HG03354 (cell line): Measurements from ENCODE around the gene MAP3K3.

Experiments
- ATAC-seq: cut with Tn5 transposase; IDR thresholded peaks from one replicate; pipeline ENCODE4 v1.9.1; 2021; ENCODE audit warnings: mild to moderate bottlenecking; ENCODE audit not compliant: unreplicated experiment, poor library complexity, severe bottlenecking

MAP3K3 gene

GRCh38 chr17:63647065-63647725 is 25.0 kb downstream of the MAP3K3 start:
- ATAC-seq = no peak

GRCh38 chr17:63647936-63648335 is 25.7 kb downstream of the MAP3K3 start:
- ATAC-seq = no peak

DNA sequence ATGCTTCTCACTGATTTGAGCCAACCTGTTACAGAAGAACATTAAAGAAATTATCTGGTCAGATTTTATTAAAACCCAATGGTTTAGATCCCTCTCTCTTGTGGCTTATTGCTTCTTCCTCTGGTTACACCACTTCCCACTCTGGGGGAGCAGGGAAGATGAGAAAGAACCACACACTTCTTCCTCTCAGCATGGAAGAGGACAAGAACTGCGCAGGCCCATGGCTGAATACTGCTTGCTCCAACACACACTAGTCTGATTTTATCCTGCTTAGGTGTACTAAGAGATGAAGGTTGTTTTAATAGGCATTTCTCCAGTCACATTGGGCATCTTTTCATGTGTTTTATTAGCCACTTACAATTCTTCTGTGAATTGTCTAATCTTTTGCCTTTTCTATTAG is 27.6 kb downstream of the MAP3K3 start:
- no peak for ATAC-seq

DNA sequence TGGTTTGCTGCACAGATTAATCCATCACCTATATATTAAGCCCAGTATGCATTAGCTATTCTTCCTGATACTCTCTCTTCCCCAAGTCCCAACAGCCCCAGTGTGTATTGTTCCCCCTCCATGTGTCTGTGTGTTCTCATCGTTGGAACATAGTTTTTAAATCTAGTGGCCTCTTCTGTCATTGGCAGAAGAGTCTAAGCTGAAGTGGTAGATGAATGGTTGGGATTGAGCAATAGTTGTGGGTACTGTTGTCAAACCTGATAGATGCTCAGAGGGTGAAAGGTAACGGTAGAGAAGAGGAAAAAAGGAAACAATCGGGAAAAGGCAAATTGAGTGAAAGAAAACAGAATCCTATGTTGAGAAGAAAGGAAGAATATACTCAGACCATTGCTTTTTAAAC is 29.9 kb downstream of the MAP3K3 start:
- no peak for ATAC-seq

GRCh38 chr17:63653050-63653449 is 30.8 kb downstream of the MAP3K3 start:
- no peak for ATAC-seq

GRCh38 chr17:63657786-63658185 is 35.6 kb downstream of the MAP3K3 start:
- no peak for ATAC-seq

- no peak for ATAC-seq
Measured at GRCh38 chr17:63658366-63658765, 36.1 kb downstream of the MAP3K3 start.

DNA sequence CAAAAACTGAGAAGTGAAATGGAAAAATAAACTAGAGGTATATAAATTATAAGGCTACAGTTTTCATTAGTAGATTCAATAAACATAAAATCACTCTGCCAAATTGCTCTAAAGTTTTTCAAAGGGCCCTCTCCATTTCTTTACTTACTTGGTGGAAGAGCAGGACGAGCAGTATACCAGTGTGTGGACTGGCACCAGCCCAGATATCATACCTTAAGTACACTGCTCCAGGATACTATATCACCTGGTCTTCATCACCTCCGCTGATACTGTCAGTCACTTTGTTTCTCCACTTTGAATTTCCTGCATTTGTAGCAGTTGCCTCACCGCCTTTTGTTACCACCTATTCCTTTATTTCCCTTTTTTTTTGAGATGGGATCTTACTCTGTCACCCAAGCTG is 37.6 kb downstream of the MAP3K3 start:
- ATAC-seq = no peak

GRCh38 chr17:63665527-63666214 is 43.5 kb downstream of the MAP3K3 start:
- no peak for ATAC-seq

DNA sequence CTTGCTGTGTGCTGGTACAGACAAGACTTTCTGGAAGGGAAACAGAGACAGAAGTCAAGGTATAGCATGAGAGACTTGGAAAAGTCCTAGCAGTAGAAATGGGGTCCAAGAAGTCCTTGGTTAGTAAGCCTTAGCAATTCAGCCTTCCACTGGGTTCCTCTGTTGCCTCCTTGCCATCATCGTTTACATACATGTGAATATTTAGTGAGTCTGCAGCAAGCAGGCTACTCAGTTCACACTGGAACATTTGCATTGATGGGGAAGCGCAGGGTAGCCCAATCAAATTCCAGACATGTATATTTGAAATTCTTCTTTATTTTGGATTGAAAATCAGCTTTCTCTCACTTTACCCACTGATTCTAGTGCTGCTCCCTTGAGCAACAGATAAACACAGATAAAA is 50.6 kb downstream of the MAP3K3 start:
- no peak for ATAC-seq

DNA sequence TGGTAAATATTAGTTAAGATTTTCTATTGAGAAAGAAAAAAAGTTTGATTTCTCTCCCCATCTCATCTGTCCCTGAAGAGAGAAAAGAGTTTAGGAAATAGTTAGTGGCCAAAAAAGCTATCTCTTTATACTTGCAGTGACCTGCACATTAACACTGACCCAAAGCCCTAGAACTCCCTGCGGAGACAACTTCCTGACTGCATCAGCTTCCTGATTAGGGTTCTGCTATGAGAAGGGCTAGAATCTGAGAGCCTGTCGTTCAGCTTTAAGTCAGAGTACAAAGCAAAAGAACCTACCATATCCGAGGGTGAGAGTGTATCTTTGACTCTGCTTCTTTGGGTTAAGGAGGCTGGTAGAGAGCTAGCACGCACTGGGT is 53.0 kb downstream of the MAP3K3 start:
- no peak for ATAC-seq

GRCh38 chr17:63675607-63676546 is 53.7 kb downstream of the MAP3K3 start:
- ATAC-seq = no peak

GRCh38 chr17:63676584-63676983 is 54.4 kb downstream of the MAP3K3 start:
- ATAC-seq = no peak

- ATAC-seq = no peak
Measured at GRCh38 chr17:63679214-63679613, 57.0 kb downstream of the MAP3K3 start.

GRCh38 chr17:63680700-63681099 is 58.5 kb downstream of the MAP3K3 start:
- ATAC-seq = no peak

- ATAC-seq = no peak
Measured at GRCh38 chr17:63681530-63681929, 59.3 kb downstream of the MAP3K3 start.

GRCh38 chr17:63682441-63682840 is 60.2 kb downstream of the MAP3K3 start:
- no peak for ATAC-seq

DNA sequence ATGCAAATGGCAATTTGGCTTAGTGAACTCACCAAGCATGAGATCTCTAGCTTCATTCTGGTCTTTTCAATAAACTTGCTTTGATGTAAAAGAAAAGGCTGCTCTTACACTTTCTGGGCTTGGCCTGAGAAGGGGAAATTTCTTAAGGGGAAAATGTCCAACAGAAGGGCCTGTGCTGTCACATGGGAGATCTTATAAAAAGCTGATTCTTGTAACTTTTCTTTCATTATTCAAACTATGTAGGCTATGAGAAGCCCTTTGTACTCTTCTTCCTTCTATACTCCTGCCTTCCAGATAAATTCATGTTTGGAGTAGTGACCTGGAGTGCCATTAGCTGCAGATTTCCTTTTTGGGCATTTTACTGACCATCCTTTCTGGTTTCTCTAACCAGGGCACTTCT is 60.8 kb downstream of the MAP3K3 start:
- no peak for ATAC-seq

DNA sequence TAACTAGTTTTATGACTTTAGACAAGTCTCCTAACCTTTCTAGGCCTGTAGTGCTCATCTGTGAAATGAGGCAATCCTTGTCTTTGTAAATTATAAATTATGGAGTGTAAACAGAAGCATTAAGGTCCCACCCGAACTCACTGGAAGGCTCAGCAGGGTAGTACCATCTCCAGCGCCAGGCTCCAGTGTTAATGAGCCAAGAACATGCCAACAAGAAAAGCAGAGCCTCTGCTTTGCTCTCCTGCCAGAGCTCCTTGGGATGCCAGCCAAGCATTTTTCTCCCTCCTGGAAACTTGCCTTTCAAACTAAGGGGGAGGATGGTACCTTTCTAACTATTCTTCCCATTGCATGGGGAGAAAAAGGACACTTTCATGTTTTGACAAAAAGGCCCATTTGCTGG is 62.8 kb downstream of the MAP3K3 start:
- no peak for ATAC-seq

DNA sequence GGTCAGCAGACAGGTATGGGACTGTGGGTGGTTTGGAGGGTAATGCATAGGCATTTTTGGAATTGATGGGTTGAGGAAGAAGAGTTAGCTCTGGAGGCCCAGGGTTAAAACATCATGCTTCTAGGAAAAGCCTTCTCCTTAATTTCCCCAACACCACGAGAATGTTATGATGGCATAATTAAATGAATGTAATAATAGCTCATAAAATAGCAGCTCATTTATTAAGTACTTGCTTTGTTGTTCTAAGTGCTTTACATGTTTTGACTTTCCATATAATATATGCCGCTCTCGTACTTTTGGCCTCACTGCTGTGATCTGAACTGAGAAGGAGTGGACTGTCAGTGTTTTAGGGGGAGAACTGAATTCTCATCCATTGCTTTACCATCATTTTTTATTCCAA is 63.4 kb downstream of the MAP3K3 start:
- ATAC-seq = no peak
